Stimulated activated CD8-positive, alpha-beta memory T cell treated with anti-CD3 and anti-CD28 coated beads, Interleukin-12 subunit alpha, Interleukin-12 subunit beta, amount 100 ng/mL, for 24 hours (primary cell): Measurements from ENCODE around the gene HOXC4.
"Not testable (repeated sequence)": the region's sequence is repeated elsewhere in the genome, so short reads cannot be mapped to it uniquely, and the experiment has no call there.

Source experiments
- DNase-seq: peaks from one replicate; pipeline ENCODE4 v3.0.0-alpha.2; 2020; ENCODE audit errors: extremely low read depth

Gene HOXC4

DNA sequence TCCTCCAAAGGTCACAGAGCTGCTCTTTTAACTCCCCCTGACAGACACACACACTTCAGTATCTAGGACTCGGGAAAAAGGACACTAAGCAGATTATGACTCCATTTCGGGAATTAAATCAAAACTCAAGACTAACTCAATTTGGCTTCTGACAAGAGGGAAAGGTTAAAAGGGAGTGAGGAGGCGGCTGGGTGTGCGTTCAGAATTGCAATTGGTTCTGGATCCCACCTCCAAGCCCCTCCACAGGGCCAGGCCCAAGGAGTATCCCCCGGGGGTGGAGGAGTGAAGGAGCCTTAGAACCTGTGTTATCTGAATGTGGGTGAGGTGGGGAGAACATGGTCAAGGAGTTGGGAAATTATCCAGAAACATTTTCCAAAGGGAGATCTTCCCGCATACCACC is 35.8 kb downstream of the HOXC4 start:
- DNase-seq = not testable (repeated sequence)

DNA sequence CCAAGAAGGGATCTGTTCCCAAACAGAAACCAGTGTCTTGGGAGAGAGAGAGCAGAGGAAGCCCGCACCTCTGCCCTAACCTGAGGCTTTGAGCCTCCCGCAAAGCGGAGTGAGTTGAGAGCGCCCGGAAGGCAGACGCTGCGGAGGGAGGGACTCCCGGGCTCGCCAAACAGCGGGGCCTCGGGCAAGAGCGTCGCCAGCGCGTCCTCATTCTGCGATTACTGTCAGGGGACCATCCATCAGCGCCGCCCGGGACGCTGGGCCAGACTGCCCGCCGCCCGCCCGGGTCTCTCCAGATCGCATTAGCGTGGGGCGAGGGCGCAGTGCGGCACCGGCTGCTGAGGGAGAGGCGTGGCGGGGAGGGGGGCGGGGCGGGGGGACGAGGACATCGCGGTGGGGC is 36.7 kb downstream of the HOXC4 start:
- DNase-seq = not testable (repeated sequence)

DNA sequence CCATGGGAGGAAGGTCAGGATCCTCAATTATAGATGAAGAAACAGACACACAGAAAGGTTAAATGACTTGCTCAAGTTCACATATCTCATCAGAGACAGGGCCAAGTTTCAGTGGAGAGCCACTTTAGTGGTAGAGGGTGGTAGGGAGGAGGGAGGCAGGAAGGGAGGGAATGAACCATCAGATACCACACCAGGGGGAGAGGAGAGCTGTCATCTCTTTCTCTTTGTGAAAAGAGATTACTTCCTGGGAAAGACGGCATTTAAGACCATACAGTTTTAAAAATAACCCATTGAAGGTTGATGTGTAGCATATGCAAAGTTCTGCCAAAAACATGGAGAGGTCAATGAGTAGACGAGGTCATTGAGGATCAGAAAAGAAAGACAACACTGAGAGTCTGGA is 39.3 kb downstream of the HOXC4 start:
- DNase-seq = not testable (repeated sequence)

DNA sequence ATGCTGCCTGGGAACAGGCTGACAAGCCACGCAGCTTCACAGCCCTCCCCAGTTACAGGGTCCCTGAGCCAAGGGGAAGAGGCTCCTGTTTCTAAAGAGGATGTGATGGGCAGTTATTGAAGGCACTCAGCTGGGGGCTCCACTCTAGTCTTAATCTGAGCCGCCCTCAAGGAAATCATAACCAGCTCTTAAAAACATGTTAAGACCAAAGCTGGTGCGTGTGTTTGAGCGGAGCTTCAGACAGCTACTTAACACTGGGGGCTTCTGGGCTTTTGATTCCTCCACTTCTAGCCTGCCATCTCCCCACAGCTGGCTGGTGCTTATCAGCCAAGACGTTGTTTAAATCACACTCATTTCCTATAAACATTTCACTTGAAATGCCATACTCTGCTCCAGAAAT is 42.3 kb downstream of the HOXC4 start:
- DNase-seq = not testable (repeated sequence)

DNA sequence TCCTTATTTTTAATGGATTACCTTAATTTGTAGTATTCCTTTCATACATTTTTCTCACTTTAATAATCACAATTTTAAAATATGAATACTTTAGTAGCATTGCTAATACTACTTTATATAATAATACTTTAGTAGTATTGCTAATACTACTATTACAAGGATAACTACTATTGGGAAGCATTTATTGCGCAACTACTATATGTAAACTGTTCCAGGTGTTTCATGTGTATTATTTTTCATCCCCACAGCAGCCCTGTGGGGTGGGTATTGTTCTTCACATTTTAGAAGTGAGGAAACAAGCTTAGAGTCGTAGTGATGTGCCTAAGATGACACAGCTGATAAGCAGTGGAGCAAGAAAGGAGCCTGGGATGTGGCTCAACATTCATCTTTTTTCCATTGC is 45.0 kb downstream of the HOXC4 start:
- DNase-seq = not testable (repeated sequence)

DNA sequence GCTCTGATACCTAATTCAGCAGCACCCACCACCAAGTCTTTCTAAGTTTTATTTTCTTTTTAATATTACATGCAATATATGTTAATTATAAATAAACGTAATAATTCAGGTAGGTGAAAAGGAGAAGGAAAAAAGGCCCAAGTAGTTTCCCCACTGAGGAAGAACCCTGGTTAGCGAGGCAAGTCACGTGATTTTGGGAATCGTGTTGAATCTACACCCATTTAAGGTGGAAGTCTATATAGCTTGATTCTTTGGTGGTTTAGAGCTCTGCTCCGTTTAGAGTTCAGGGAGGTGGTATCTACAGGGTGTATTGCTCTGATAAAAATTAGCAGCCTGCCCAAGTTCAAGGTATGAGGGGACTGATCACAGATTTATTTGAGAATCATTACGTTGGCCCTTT is 47.0 kb downstream of the HOXC4 start:
- DNase-seq = not testable (repeated sequence)

DNA sequence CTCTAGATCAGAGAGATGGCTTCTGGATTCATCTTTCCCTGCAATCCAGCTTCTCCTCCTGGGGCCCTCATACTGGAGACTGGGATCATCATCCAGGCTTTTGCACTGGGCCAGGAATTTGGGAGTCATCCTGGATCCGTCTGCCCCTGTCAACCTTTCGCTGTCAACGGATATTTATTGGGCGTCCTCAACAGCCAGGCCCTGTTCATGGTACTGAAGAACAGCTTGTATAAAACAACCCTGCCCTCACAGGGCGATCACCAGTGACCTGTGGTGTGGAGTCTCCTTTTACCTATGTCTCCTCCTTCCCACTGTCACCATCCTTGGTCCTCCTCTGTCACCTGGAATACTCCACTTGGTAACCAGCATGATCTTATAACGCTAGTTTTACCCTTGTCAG is 48.6 kb downstream of the HOXC4 start:
- not testable (repeated sequence) for DNase-seq

DNA sequence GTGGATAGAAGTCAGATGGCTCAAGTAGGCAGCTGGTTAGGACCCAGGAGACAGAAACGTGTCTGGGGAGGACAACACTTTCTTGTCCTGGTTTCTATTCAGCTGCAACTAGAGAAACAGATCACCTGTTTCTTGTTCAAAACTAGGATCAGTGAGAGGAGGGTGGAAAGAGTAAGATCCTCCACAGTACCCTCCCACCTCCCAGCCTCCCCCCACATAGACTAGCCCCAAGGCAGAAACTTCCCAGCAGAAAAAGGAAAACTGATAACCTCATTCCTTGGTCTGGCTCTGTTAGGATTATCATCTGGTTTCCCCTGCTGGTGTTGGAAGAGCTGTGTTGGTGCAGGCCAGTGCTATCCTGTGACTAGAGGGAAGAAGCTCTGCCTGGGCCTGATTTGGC is 50.2 kb downstream of the HOXC4 start:
- not testable (repeated sequence) for DNase-seq
